Measurements from ENCODE around the gene SLC13A3. TPM values are rescaled to one million over a fixed set of nuclear protein-coding genes. Genes with fewer than 3 reads are reported as not detected.

Gene SLC13A3
- total and polyA plus RNA-seq, 4 donors: 1.5 to 10.7 (median 8.3) TPM

DNA sequence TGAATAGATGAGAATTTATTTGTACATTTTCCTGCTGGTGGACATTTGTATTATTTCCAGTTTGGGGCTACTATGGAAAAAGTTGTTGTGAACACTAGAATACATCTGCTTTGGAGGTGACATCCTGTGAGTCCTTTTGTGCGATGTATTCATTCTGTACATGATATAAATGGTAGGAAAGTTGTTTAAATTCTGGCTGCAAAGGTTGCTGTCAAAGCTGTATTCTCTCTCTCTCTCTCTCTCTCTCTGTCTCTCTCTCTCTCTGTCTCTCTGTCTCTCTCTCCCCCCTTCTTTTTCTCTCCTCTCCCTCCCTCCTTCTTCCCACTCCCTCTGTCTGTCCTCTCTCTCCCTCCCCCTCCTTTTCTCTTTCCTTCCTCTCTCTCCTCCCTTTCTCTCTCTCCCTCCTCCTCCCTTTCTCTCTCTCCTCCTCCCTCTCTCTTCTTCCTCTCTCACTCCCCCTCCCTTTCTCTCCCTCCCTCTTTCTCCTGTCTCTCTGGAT, 25.3 kb downstream of the SLC13A3 start:
- Histone ChIP-seq H3K4me1 (ENCODE audit: control insufficient read depth in 4 of 4, insufficient read depth in 4 of 4, low read length in 3 of 4) (no peaks in the 10 kb centered on the region), H3K36me3 (ENCODE audit: control insufficient read depth in 4 of 4, insufficient read depth in 3 of 4, low read depth in 1 of 4, low read length in 3 of 4) (no peaks in the 10 kb centered on the region), H3K9me3 (ENCODE audit: control insufficient read depth in 4 of 4, low read length in 3 of 4) (peaks cover 0 to 4% (median under 1%) of the 10 kb centered on the region in 4 donors), H3K9ac (ENCODE audit: low read depth in 1 of 2, low read length in 2 of 2) (no peak overlapping the region), H3K27ac (ENCODE audit: low read depth in 1 of 2, low read length in 2 of 2) (no peak overlapping the region), H3K27me3 (ENCODE audit: control insufficient read depth in 4 of 4, insufficient read depth in 4 of 4, low read length in 3 of 4) (no peaks in the 10 kb centered on the region), H3K4me3 (ENCODE audit: low read depth in 1 of 3, low read length in 3 of 3) (no peak overlapping the region)
- DNase-seq (ENCODE audit: low spot score): no peak
- TF ChIP-seq NR2F2 (IDR thresholded peaks at IDR 0.05): no peak
- no peak for TF ChIP-seq REST (IDR thresholded peaks at IDR 0.05)
- no peak for TF ChIP-seq SP1 (IDR thresholded peaks at IDR 0.05)
- no peak for TF ChIP-seq RAD21 (IDR thresholded peaks at IDR 0.05)
- 100% methylated on average over 1 of the region's 1 CpG for WGBS

DNA sequence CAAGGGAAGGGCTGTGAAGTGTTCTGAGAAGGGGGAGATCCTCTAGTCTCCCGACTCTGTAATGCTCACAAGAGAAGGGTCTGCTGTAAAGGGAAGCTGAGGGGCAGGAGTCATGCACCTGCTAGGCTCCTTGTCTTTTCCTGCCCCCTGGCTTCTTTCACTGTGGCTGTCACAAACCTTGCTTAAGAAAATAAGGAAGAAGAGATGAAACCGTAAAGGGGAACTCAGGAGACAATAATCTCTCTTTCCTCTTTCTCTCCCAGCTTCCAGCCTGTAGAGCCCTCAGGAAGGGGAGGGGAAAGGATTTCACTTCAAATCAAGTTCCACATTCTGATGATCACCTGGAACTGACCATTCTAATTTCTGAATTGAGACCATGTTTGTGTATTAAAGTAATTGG, 26.3 kb downstream of the SLC13A3 start:
- Histone ChIP-seq H3K4me3 (ENCODE audit: low read depth in 1 of 3, low read length in 3 of 3) (no peak overlapping the region), H3K36me3 (ENCODE audit: control insufficient read depth in 4 of 4, insufficient read depth in 3 of 4, low read depth in 1 of 4, low read length in 3 of 4) (no peaks in the 10 kb centered on the region), H3K27me3 (ENCODE audit: control insufficient read depth in 4 of 4, insufficient read depth in 4 of 4, low read length in 3 of 4) (no peaks in the 10 kb centered on the region), H3K9ac (ENCODE audit: low read depth in 1 of 2, low read length in 2 of 2) (no peak overlapping the region), H3K27ac (ENCODE audit: low read depth in 1 of 2, low read length in 2 of 2) (no peak overlapping the region), H3K4me1 (ENCODE audit: control insufficient read depth in 4 of 4, insufficient read depth in 4 of 4, low read length in 3 of 4) (no peaks in the 10 kb centered on the region), H3K9me3 (ENCODE audit: control insufficient read depth in 4 of 4, low read length in 3 of 4) (no peaks in the 10 kb centered on the region)
- no peak for DNase-seq (ENCODE audit: low spot score)
- TF ChIP-seq EGR1 (IDR thresholded peaks at IDR 0.05; ENCODE audit: low read depth in 2 of 2): no peak
- no peak for TF ChIP-seq HNF4A (conservative IDR thresholded peaks at IDR 0.05)
- no peak for TF ChIP-seq REST (IDR thresholded peaks at IDR 0.05)
- no peak for TF ChIP-seq GABPA (IDR thresholded peaks at IDR 0.05 in 1 of 2, conservative IDR thresholded peaks at IDR 0.05 in 1 of 2)
- TF ChIP-seq RAD21 (IDR thresholded peaks at IDR 0.05): no peak
- no peak for TF ChIP-seq MAX (IDR thresholded peaks at IDR 0.05)
- no peak for TF ChIP-seq FOXA2 (IDR thresholded peaks at IDR 0.05)
- TF ChIP-seq, protein P1, sequence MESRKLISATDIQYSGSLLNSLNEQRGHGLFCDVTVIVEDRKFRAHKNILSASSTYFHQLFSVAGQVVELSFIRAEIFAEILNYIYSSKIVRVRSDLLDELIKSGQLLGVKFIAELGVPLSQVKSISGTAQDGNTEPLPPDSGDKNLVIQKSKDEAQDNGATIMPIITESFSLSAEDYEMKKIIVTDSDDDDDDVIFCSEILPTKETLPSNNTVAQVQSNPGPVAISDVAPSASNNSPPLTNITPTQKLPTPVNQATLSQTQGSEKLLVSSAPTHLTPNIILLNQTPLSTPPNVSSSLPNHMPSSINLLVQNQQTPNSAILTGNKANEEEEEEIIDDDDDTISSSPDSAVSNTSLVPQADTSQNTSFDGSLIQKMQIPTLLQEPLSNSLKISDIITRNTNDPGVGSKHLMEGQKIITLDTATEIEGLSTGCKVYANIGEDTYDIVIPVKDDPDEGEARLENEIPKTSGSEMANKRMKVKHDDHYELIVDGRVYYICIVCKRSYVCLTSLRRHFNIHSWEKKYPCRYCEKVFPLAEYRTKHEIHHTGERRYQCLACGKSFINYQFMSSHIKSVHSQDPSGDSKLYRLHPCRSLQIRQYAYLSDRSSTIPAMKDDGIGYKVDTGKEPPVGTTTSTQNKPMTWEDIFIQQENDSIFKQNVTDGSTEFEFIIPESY (IDR thresholded peaks at IDR 0.05): no peak
- TF ChIP-seq, protein P2, sequence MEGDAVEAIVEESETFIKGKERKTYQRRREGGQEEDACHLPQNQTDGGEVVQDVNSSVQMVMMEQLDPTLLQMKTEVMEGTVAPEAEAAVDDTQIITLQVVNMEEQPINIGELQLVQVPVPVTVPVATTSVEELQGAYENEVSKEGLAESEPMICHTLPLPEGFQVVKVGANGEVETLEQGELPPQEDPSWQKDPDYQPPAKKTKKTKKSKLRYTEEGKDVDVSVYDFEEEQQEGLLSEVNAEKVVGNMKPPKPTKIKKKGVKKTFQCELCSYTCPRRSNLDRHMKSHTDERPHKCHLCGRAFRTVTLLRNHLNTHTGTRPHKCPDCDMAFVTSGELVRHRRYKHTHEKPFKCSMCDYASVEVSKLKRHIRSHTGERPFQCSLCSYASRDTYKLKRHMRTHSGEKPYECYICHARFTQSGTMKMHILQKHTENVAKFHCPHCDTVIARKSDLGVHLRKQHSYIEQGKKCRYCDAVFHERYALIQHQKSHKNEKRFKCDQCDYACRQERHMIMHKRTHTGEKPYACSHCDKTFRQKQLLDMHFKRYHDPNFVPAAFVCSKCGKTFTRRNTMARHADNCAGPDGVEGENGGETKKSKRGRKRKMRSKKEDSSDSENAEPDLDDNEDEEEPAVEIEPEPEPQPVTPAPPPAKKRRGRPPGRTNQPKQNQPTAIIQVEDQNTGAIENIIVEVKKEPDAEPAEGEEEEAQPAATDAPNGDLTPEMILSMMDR (IDR thresholded peaks at IDR 0.05; ENCODE audit: low read depth, low read length, missing input control): no peak
- TF ChIP-seq NR2F2 (IDR thresholded peaks at IDR 0.05): no peak
- TF ChIP-seq FOXA1 (IDR thresholded peaks at IDR 0.05): no peak
- TF ChIP-seq JUND (IDR thresholded peaks at IDR 0.05): no peak
- no peak for TF ChIP-seq HNF4G (IDR thresholded peaks at IDR 0.05)
- no peak for TF ChIP-seq TAF1 (conservative IDR thresholded peaks at IDR 0.05)
- WGBS: 79% methylated on average over 2 of the region's 2 CpGs

All from liver (tissue), 9 donors.